Thyroid gland (tissue), 4 donors: ENCODE measurements around the gene CREG1. TPM values are rescaled to one million over a fixed set of nuclear protein-coding genes. Genes with fewer than 3 reads are reported as not detected.

Experiments
- DNase-seq, 2 donors: peaks; one replicate each; pipeline ENCODE4 v3.0.0-alpha.2; 2019
- H3K27ac ChIP-seq, 3 donors: fragments of 200-600 bp; sonication (generic); 1 replicate in 2 of 3; 2 replicates in 1 of 3; pipeline ENCODE4 v1.5.1; 2016 to 2019; ENCODE audit warnings: mild to moderate bottlenecking in 1 of 3, moderate library complexity in 1 of 3
- H3K27me3 ChIP-seq: fragments of 200-600 bp; sonication (generic); one replicate; pipeline ENCODE4 v1.5.1; 2019
- H3K36me3 ChIP-seq, 2 donors: fragments of 200-600 bp; sonication (generic); one replicate each; pipeline ENCODE4 v1.5.1; 2016 to 2019
- H3K4me1 ChIP-seq, 2 donors: fragments of 200-600 bp; sonication (generic); one replicate each; pipeline ENCODE4 v1.5.1; 2017 to 2019
- H3K4me3 ChIP-seq, 3 donors: fragments of 200-600 bp; sonication (generic); replicated peaks in 1 of 3; 1 replicate in 2 of 3; 2 replicates in 1 of 3; pipeline ENCODE4 v1.5.1; 2016; ENCODE audit warnings: mild to moderate bottlenecking in 1 of 3
- H3K9me3 ChIP-seq: fragments of 200-600 bp; sonication (generic); one replicate; pipeline ENCODE4 v1.5.1; 2017
- CTCF ChIP-seq, 6 experiments: fragments of 200-600 bp in 3 of 6; fragments of 450-650 bp in 3 of 6; sonication (generic) in 3 of 6; IDR thresholded peaks; one replicate each; pipeline ENCODE4 v1.5.1; 2016 to 2019; ENCODE audit warnings: antibody characterized with exemption in 6 of 6, mild to moderate bottlenecking in 2 of 6, inconsistent platforms in 1 of 6, moderate library complexity in 1 of 6
- POLR2A ChIP-seq, 2 donors: fragments of 450-650 bp; IDR thresholded peaks; one replicate each; pipeline ENCODE4 v1.6.1; 2017; ENCODE audit warnings: antibody characterized with exemption in 2 of 2, mild to moderate bottlenecking in 2 of 2, moderate library complexity in 1 of 2
- WGBS, 2 donors: methylation state at CpG; one replicate each; pipeline ENCODE4 v1.1.5; 2017; 5-methylcytosine and 5-hydroxymethylcytosine counted together
- intact Hi-C: fragments of 100-400 bp; cut with DNase I; formaldehyde crosslinking; loops from one replicate; pipeline ENCODE4 v1.15.1; 2023
- total RNA-seq, 4 donors: library from RNA; depleted of rRNA; stranded (reverse); fragments of >200 nt; gene quantifications; one replicate each; pipeline ENCODE4 v1.2.3, GENCODE V29; 2016

CREG1 gene
- 100 to 1,000 TPM; 285 to 347 (median 327) TPM for total RNA-seq

GRCh38 chr1:167553136-167554027 lies at the start of gene CREG1:
Gene CREG1, minus strand, starts transcription at chr1:167553762.
- TF ChIP-seq CTCF (IDR thresholded peaks at IDR 0.05) (peak in 1 of 6 experiments; percentile 26), POLR2A (IDR thresholded peaks at IDR 0.05) (peak; percentile 94 to 99)
- peak within 1 kb of the TSS; percentile 96 to 99 (median 97) for H3K27ac ChIP-seq
- H3K9me3 ChIP-seq: no peaks in the 10 kb centered on the region
- H3K4me3 ChIP-seq: peak within 1 kb of the TSS; percentile 71 to 93 (median 83)
- H3K4me1 ChIP-seq: peaks cover 28 to 41% of the 10 kb centered on the region in 2 donors
- no peaks in the 10 kb centered on the region for H3K27me3 ChIP-seq
- intact Hi-C loops: no loop called here
- 1 to 6% methylated on average over 11 to 35 of the region's 90 CpGs for WGBS, 2 donors
- peak; percentile 98 for DNase-seq
- H3K36me3 ChIP-seq: no peaks in the 10 kb centered on the region

GRCh38 chr1:167602840-167603239 lies 49.3 kb upstream of the CREG1 start:
- Histone ChIP-seq H3K36me3 (no peaks in the 10 kb centered on the region), H3K27me3 (no peaks in the 10 kb centered on the region), H3K27ac (no peak overlapping the region), H3K4me3 (no peak overlapping the region), H3K9me3 (no peaks in the 10 kb centered on the region), H3K4me1 (peaks cover 0 to 16% of the 10 kb centered on the region in 2 donors)
- WGBS, 2 donors: 69 to 86% methylated on average over 8 of the region's 8 CpGs
- no peak for DNase-seq
- TF ChIP-seq POLR2A (IDR thresholded peaks at IDR 0.05): no peak
- no peak for TF ChIP-seq CTCF (IDR thresholded peaks at IDR 0.05)
- intact Hi-C loops: no loop called here

GRCh38 chr1:167601442-167602383 lies 48.2 kb upstream of the CREG1 start:
- peak; percentile 6 to 8 for DNase-seq
- intact Hi-C loops: no loop called here
- peaks cover 0 to 16% of the 10 kb centered on the region in 2 donors for H3K4me1 ChIP-seq
- peak overlapping the region in 2 of 3 donors; percentile 65 to 71 for H3K27ac ChIP-seq
- H3K9me3 ChIP-seq: no peaks in the 10 kb centered on the region
- H3K27me3 ChIP-seq: no peaks in the 10 kb centered on the region
- no peak for TF ChIP-seq POLR2A (IDR thresholded peaks at IDR 0.05)
- no peak for TF ChIP-seq CTCF (IDR thresholded peaks at IDR 0.05)
- 64 to 76% methylated on average over 8 of the region's 8 CpGs for WGBS, 2 donors
- no peaks in the 10 kb centered on the region for H3K36me3 ChIP-seq
- no peak overlapping the region for H3K4me3 ChIP-seq

GRCh38 chr1:167599957-167600581 lies 46.5 kb upstream of the CREG1 start:
- Histone ChIP-seq H3K27ac (no peak overlapping the region), H3K9me3 (no peaks in the 10 kb centered on the region), H3K27me3 (no peaks in the 10 kb centered on the region), H3K36me3 (no peaks in the 10 kb centered on the region), H3K4me1 (peaks cover 0 to 16% of the 10 kb centered on the region in 2 donors), H3K4me3 (no peak overlapping the region)
- intact Hi-C loops: no loop called here
- 27 to 42% methylated on average over 5 of the region's 5 CpGs for WGBS, 2 donors
- DNase-seq: peak; percentile 15 to 26
- TF ChIP-seq CTCF (IDR thresholded peaks at IDR 0.05) (peak in 3 of 6 experiments; percentile 35 to 39 (median 36)), POLR2A (IDR thresholded peaks at IDR 0.05) (no peak)
